GM12878 (cell line): ENCODE measurements around the gene MFNG.

ENCODE experiments used
- CBX3 ChIP-seq: fragments of 200-600 bp; sonication (generic); IDR thresholded peaks from 2 replicates; pipeline ENCODE4 v1.6.1; 2016; ENCODE audit warnings: low read depth, borderline replicate concordance
- CEBPB ChIP-seq, 2 experiments: fragments of 150-350 bp in 1 of 2; IDR thresholded peaks; 2 replicates each; pipeline ENCODE4 v1.6.1; 2012 to 2014; ENCODE audit warnings: low read depth in 2 of 2, low read length in 2 of 2, borderline replicate concordance in 1 of 2, inconsistent platforms in 1 of 2
- EP300 ChIP-seq, 2 experiments: fragments of 150-350 bp in 1 of 2; IDR thresholded peaks; 2 replicates each; pipeline ENCODE4 v1.6.1; 2011 to 2012; ENCODE audit warnings: low read depth in 2 of 2, low read length in 2 of 2, borderline replicate concordance in 1 of 2, improper control_type of control experiment in 1 of 2, inconsistent platforms in 1 of 2; ENCODE audit not compliant: control insufficient read depth in 1 of 2
- EZH2 ChIP-seq: IDR thresholded peaks from 2 replicates; pipeline ENCODE4 v1.6.1; 2012; ENCODE audit warnings: low read depth, mild to moderate bottlenecking, control low read depth, inconsistent platforms, low read length, borderline replicate concordance; ENCODE audit not compliant: control insufficient read depth
- NBN ChIP-seq: fragments of 450-650 bp; IDR thresholded peaks from 2 replicates; pipeline ENCODE4 v1.6.1; 2016
- POLR2AphosphoS5 ChIP-seq: IDR thresholded peaks from 2 replicates; pipeline ENCODE4 v1.6.1; 2011; ENCODE audit warnings: mild to moderate bottlenecking, low read length, inconsistent platforms
- RCOR1 ChIP-seq: conservative IDR thresholded peaks from 2 replicates; pipeline ENCODE4 v1.6.1; 2012; ENCODE audit warnings: low read depth, low read length, improper control_type of control experiment
- SIX5 ChIP-seq: IDR thresholded peaks from 2 replicates; pipeline ENCODE4 v1.6.1; 2011; ENCODE audit warnings: mild to moderate bottlenecking, low read depth, low read length, moderate library complexity; ENCODE audit not compliant: severe bottlenecking
- SRF ChIP-seq, 2 experiments: IDR thresholded peaks; 2 replicates each; pipeline ENCODE4 v1.6.1; 2011; ENCODE audit warnings: low read depth in 2 of 2, low read length in 2 of 2, mild to moderate bottlenecking in 1 of 2, moderate library complexity in 1 of 2
- TF ChIP-seq, protein P1 (sequence below): fragments of 450-650 bp; IDR thresholded peaks from 2 replicates; pipeline ENCODE4 v1.6.1; 2017; ENCODE audit warnings: mild to moderate bottlenecking
- TF ChIP-seq, protein P2 (sequence below): IDR thresholded peaks from 2 replicates; pipeline ENCODE4 v1.6.1; 2012; ENCODE audit warnings: improper control_type of control experiment, low read depth, low read length; ENCODE audit not compliant: insufficient replicate concordance
- TF ChIP-seq, protein P3 (sequence below), 3 experiments: IDR thresholded peaks in 2 of 3; conservative IDR thresholded peaks in 1 of 3; 2 replicates each; pipeline ENCODE4 v1.5.1; 2011; ENCODE audit warnings: low read depth in 3 of 3, low read length in 3 of 3, mild to moderate bottlenecking in 3 of 3, control low read depth in 2 of 3, moderate library complexity in 2 of 3, inconsistent platforms in 1 of 3, mixed read lengths in 1 of 3; ENCODE audit not compliant: control insufficient read depth in 2 of 3, insufficient read depth in 1 of 3; ENCODE audit errors: extremely low read depth in 1 of 3
- TF ChIP-seq, protein P4 (sequence below): fragments of 450-650 bp; IDR thresholded peaks from 2 replicates; pipeline ENCODE4 v1.6.1; 2014; ENCODE audit warnings: mild to moderate bottlenecking

DNA sequence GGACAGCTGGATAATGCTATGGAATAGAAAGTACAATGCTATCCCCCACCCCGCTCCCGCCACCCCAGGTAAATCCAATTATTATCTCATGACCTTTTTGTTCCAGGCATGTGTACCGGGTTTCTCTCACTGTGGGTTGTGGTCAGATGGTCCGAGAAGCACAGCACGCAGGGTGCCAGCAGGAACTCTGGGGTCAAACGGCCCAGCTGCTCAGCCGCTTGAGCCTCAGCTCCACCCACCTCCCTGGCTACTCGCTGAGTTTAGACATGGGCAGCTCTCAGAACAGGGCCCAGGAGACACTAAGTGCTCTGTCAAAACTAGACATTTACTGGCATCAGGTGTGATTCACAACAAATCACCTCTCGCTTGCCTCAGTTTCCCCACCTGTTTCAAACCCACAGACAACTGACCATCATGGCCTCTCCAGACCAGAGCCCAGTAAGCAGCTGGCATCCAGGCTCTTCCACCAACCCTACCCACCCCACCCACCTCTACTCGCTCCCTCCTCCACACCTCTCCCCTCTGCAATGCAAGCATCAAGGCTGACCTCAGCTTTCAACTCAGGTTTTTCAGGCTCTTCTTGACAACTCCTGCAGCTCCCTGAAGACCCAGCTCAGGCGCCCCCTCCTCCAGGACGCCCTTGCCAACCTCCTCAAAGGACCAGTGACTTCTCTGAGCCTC is 13.0 kb upstream of the MFNG start:
- TF ChIP-seq NBN, result no peak
- no peak for TF ChIP-seq POLR2AphosphoS5
- no peak for TF ChIP-seq CBX3
- TF ChIP-seq, protein P1, sequence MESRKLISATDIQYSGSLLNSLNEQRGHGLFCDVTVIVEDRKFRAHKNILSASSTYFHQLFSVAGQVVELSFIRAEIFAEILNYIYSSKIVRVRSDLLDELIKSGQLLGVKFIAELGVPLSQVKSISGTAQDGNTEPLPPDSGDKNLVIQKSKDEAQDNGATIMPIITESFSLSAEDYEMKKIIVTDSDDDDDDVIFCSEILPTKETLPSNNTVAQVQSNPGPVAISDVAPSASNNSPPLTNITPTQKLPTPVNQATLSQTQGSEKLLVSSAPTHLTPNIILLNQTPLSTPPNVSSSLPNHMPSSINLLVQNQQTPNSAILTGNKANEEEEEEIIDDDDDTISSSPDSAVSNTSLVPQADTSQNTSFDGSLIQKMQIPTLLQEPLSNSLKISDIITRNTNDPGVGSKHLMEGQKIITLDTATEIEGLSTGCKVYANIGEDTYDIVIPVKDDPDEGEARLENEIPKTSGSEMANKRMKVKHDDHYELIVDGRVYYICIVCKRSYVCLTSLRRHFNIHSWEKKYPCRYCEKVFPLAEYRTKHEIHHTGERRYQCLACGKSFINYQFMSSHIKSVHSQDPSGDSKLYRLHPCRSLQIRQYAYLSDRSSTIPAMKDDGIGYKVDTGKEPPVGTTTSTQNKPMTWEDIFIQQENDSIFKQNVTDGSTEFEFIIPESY, result no peak
- TF ChIP-seq EZH2, result no peak
- TF ChIP-seq EP300 (IDR thresholded peaks at IDR 0.05; ENCODE audit: borderline replicate concordance in 1 of 2, control insufficient read depth in 1 of 2, low read depth in 2 of 2, low read length in 2 of 2), result no peak
- TF ChIP-seq, protein P2, sequence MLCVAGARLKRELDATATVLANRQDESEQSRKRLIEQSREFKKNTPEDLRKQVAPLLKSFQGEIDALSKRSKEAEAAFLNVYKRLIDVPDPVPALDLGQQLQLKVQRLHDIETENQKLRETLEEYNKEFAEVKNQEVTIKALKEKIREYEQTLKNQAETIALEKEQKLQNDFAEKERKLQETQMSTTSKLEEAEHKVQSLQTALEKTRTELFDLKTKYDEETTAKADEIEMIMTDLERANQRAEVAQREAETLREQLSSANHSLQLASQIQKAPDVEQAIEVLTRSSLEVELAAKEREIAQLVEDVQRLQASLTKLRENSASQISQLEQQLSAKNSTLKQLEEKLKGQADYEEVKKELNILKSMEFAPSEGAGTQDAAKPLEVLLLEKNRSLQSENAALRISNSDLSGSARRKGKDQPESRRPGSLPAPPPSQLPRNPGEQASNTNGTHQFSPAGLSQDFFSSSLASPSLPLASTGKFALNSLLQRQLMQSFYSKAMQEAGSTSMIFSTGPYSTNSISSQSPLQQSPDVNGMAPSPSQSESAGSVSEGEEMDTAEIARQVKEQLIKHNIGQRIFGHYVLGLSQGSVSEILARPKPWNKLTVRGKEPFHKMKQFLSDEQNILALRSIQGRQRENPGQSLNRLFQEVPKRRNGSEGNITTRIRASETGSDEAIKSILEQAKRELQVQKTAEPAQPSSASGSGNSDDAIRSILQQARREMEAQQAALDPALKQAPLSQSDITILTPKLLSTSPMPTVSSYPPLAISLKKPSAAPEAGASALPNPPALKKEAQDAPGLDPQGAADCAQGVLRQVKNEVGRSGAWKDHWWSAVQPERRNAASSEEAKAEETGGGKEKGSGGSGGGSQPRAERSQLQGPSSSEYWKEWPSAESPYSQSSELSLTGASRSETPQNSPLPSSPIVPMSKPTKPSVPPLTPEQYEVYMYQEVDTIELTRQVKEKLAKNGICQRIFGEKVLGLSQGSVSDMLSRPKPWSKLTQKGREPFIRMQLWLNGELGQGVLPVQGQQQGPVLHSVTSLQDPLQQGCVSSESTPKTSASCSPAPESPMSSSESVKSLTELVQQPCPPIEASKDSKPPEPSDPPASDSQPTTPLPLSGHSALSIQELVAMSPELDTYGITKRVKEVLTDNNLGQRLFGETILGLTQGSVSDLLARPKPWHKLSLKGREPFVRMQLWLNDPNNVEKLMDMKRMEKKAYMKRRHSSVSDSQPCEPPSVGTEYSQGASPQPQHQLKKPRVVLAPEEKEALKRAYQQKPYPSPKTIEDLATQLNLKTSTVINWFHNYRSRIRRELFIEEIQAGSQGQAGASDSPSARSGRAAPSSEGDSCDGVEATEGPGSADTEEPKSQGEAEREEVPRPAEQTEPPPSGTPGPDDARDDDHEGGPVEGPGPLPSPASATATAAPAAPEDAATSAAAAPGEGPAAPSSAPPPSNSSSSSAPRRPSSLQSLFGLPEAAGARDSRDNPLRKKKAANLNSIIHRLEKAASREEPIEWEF, result no peak
- no peak for TF ChIP-seq SIX5
- TF ChIP-seq SRF (IDR thresholded peaks at IDR 0.05; ENCODE audit: low read depth in 2 of 2, low read length in 2 of 2), result no peak
- TF ChIP-seq, protein P3, sequence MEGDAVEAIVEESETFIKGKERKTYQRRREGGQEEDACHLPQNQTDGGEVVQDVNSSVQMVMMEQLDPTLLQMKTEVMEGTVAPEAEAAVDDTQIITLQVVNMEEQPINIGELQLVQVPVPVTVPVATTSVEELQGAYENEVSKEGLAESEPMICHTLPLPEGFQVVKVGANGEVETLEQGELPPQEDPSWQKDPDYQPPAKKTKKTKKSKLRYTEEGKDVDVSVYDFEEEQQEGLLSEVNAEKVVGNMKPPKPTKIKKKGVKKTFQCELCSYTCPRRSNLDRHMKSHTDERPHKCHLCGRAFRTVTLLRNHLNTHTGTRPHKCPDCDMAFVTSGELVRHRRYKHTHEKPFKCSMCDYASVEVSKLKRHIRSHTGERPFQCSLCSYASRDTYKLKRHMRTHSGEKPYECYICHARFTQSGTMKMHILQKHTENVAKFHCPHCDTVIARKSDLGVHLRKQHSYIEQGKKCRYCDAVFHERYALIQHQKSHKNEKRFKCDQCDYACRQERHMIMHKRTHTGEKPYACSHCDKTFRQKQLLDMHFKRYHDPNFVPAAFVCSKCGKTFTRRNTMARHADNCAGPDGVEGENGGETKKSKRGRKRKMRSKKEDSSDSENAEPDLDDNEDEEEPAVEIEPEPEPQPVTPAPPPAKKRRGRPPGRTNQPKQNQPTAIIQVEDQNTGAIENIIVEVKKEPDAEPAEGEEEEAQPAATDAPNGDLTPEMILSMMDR (IDR thresholded peaks at IDR 0.05 in 2 of 3, conservative IDR thresholded peaks at IDR 0.05 in 1 of 3; ENCODE audit: control insufficient read depth in 2 of 3, extremely low read depth in 1 of 3, insufficient read depth in 1 of 3, low read depth in 3 of 3, low read length in 3 of 3), result no peak
- no peak for TF ChIP-seq CEBPB (IDR thresholded peaks at IDR 0.05; ENCODE audit: borderline replicate concordance in 1 of 2, low read depth in 2 of 2, low read length in 2 of 2)
- TF ChIP-seq, protein P4, sequence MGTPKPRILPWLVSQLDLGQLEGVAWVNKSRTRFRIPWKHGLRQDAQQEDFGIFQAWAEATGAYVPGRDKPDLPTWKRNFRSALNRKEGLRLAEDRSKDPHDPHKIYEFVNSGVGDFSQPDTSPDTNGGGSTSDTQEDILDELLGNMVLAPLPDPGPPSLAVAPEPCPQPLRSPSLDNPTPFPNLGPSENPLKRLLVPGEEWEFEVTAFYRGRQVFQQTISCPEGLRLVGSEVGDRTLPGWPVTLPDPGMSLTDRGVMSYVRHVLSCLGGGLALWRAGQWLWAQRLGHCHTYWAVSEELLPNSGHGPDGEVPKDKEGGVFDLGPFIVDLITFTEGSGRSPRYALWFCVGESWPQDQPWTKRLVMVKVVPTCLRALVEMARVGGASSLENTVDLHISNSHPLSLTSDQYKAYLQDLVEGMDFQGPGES, result no peak
- no peak for TF ChIP-seq RCOR1
